GM21515 (cell line): ENCODE results near the gene ALDH1A3.
A peak's percentile ranks its signal among the peaks of the same experiment; 100 is the strongest.

Experiments used
- ATAC-seq: cut with Tn5 transposase; IDR thresholded peaks from one replicate; pipeline ENCODE4 v1.9.1; 2021; ENCODE audit not compliant: unreplicated experiment

ALDH1A3 gene

DNA sequence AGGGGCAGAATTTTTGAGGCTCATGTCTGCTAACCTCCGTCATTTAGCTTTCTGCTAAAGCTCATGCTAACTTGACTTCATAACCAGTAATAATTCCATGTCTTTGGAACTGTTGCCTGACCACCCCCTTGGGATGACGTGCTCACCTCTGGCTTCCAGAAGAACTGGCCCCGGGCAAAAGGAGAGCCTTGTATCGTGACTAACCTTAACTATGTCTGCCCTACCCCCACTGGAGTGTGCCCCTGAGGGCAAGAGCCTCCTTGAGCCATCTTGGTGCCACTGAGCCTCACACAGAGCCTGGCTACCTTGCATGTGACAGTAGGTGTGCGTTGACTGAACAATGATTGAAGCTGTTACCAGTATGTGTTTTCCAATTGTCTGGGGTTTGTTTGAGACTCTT, 44.3 kb downstream of the ALDH1A3 start:
- no peak for ATAC-seq

- ATAC-seq, result no peak
Observed at GRCh38 chr15:100924436-100924835, 44.8 kb downstream of the ALDH1A3 start.

DNA sequence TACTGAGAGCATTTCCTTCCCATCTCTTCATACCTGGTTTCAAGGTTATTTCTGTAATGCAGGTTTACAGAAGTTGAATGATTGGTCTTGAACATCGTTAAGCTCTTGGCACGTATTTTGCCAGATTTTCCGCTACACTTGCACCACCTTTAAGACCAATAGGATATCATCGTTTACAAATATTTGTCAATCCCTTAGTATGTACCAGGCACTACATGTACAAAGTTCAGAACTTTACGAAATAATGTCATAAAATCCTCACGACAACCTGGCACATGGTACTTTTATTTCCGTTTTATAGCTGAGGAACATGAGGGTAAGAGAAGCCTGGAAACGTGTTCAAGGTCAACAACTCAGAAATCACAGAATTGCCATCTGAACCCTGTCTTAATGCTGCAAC, 45.8 kb downstream of the ALDH1A3 start:
- ATAC-seq, result no peak

- ATAC-seq, result no peak
Observed at GRCh38 chr15:100926258-100926657, 46.6 kb downstream of the ALDH1A3 start.

DNA sequence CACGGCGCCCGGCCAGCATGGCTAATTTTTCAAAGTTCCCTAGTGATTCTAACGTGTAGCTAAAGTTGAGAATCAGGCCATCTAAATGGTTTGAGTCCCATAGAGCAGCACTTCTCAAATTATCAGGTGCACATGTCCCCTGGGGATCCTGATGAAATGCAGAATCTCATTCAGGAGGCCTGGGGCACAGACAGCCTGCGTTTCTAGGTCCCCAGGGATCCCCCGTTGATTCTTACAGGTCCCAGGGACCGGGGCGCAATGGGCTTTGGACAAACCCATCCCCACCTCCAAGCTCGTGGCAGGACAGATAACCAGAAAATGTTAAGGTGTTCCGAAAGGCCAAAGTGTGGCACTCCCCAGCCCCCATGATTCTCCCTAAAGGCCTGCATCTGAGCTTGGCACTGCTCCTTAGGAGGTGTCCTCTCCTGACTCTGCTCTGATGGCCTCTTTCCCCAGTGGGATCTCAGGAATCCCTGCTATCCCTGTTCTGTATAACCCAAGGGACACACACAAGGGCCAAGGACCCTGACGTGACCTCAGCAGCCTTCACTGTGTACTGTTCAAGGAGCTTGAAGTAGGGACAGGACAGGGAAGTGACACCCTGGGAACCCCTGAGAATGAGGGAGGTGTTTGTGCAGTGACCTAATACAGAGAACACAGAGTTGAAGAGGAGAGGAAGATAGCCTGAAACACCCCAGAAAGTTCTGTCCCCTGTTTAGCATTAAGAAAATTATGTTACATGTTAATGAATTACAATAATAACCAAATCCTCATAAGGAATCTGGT, 47.5 kb downstream of the ALDH1A3 start:
- peak; percentile 47 for ATAC-seq

DNA sequence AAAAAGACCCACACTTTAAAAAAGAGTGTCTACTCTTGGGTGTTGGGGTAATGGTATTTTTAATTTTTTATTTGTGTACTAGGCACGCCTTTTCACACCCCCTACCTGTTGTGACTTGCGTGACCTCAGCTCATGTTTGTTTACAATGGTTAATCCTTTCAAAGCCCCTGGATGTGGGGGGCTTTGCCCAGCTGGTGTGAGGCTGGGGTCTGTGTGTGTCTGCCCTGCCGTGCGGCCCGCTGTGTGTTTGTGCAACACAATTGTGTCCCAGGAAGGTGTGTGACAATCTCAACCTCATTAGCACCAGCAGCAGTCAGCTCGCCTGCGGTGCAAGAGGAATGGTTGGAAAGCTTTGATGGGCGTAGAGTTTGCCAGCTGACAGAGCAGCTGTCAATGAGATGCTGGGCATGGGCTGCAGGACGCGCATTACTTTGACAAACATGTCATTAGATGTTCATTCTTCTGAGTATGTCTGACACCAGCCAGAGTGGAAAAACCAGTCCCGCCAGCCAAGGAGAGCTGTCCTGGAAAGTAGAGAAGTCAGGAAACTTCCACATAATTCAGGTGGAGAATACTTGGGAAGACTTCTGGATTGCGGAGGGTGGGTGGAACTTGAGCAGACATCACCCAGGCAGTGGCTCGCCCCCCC, 49.1 kb downstream of the ALDH1A3 start:
- no peak for ATAC-seq

- ATAC-seq, result no peak
Observed at GRCh38 chr15:100929641-100930042, 50.0 kb downstream of the ALDH1A3 start.

DNA sequence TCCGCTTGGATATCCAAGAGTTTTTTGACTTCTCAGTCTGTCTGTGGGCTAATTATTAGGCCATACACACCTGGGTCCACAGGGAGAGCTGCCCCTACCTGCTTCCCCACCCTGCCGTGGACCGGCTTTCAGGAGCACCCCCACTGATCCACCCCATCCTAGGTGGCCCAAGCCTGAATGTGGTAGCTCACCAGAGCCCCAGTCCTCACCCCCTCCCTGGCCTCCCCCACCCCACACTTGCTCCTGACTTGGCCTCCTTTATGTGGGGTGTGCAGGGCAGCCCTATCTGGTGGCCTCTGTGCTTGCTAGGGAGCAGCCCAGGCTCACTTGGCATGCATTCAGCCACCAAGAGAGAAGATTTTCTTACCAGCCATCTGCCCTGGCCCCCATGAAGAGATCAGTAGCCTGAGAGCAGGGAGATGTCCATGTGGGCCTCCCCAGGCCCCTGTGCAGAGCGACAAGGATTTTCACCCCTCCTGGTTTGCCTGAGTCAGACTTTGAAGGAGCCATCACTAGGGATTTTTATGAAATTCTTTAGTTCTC, 50.7 kb downstream of the ALDH1A3 start:
- no peak for ATAC-seq

- ATAC-seq, result no peak
Observed at GRCh38 chr15:100931143-100931890, 51.7 kb downstream of the ALDH1A3 start.

DNA sequence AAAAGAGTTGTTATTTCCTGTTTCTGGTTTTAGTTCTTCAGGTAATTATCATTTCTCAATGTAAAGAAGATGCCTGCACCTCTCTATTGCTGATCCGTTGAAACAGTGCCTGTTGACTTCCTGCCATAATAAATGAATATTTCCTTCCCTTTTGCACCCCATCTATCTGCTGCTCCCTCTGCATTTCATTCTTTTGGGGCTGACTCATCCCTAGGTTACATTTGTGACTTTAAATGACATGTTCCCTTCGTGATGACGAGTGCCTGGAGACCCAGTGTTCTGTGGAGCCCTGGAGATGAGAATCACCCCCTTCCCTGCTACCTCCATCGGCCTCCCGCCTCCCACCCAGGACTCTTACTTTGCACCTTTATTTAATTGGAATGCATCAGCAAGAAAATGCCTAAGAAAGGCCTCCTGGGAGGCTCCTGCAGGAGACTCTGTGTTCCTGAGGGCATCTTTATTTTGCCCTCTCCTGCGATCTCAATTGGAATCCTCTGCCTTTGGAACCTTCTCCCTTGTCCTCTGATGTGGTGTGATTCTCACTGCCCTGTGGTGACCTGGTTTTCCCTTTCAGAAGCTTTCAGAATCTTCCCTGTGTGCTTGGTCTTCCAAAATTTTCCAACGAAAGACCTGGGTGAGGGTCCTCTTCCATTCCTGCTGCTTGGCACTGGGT, 53.2 kb downstream of the ALDH1A3 start:
- ATAC-seq, result no peak

DNA sequence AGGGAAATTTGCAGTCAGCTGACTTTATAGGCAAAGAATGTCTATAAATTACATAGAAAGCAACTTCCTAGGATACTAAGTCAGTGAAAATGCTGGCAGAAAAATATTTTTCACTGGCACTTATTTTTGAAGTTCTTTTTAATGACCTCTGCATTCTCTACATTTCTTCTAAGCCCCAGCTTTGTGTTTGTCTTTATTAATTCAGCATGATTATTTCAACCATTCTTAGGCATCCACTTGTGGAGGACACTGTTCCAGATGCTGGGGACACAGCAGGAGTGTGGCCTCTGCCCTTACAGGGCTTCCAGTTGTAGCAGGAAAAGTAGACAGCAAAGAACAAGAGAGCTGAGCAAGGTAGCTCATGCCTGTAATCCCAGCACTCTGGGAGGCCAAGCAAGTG, 54.5 kb downstream of the ALDH1A3 start:
- no peak for ATAC-seq

GRCh38 chr15:100934726-100935125, 55.1 kb downstream of the ALDH1A3 start:
- no peak for ATAC-seq

- no peak for ATAC-seq
Observed at GRCh38 chr15:100937171-100937570, 57.5 kb downstream of the ALDH1A3 start.

GRCh38 chr15:100939791-100940190, 60.2 kb downstream of the ALDH1A3 start:
- ATAC-seq, result no peak

DNA sequence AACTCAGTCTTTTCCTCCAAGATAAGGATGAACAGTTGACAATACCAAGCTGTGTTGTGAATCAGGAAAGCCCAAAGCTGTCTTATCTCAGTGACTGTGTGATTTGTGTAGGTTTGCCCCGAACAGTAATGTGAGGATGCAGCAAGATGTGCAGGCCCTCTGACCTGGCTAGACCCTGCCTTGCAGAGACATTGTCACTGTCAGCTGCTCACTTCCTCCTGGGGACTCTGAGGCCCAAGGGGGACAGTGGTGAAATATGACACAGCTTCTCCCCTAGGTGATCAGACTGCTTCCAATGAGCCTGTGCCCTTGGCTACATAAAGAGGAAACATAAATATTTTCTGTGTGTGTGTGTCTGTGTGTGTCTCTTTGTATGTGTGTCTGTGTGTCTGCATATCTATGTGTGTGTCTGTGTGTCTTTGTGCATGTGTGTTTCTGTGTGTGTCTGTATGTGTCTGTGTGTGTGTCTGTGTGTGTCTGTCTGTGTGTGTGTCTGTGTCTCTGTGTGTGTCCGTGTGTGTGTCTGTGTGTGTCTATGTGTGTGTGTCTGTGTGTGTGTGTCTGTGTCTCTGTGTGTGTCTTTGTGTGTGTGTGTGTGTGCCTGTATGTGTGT, 61.2 kb downstream of the ALDH1A3 start:
- peak; percentile 74 for ATAC-seq

DNA sequence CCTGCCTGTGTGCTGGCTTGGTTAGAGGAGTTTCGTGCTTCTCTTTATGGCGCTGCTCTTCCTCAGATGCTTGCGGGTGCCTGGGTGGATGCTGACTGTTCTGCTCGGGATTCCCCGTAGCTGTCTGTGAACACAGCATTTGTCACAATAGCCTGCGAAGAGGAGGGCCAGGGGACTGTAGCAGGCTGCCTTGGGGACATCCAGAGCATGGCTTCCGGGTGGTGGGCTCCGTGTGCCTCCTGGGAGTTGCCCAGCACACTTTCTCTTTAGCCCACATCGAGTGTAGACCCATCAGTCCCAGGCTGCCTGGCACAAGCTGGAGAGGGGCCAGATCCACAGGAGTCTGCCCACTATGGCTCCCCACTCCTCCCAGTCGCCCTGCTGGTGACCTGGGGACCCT, 61.9 kb downstream of the ALDH1A3 start:
- peak; percentile 53 for ATAC-seq

DNA sequence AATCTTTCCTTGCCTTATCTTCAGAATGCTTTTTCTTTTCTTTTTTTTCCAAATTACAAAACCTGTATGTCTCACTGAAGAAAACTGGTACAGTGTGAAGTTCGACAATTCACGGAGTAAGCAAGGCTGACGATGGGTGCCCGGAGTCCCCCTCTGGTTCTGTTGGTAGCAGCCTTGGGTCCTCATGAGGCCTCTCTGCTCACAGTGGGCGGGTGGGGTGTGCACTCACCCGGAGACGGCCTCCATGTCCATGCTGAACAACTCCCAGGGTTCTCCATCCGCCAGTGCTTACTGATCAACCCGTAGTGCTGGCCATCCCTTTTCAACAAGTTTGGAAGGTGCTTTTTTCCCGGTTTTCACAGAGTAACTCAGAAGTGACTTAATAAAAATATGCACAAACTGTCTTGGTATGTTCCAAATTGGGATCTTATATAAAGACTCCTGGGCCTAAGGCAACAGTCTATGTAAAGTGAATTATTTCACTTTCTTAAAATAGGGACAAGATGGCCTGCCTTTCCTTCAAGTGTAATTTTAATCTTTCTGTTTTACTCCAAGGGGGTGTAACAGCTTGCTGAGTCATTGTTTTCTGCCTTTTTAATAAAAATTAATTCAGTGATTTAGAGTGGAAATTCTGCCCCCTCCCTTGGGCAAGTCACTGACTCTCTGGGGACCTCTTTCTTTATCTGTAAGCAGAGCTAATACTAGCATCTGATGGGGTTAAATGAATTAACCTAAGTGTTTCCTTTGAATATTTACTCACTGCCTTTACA, 63.2 kb downstream of the ALDH1A3 start:
- ATAC-seq, result no peak

DNA sequence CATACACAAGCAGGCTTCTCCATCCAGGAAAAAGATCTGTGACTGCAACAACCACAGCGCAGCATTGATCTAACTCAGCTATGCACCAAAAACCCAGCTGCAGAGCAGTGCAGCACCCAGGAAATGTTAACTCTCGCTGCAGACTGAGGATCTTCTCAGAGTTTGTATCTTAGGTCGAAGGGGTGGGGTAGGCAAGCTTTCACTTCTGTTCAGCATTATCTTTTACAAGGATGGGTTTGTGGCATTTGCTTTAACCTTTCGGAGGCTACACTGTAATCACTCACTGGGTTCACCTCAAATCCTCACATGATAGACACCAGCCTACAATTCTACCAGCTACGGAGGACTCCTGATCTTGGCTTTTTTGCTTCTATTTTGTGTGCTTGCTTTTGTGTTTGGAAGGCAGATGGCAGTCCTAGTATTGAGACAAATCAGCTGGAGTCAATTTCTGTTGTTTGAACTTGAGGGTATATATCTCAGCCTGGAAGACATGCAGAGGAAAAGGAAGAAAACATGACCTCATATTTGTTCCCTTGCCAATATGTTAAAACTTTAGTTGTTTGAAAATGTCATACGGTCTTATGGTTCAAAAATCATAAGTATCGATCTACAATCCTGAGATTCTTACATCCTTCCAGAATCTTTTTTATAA, 64.7 kb downstream of the ALDH1A3 start:
- ATAC-seq, result no peak

- ATAC-seq, result no peak
Observed at GRCh38 chr15:100944986-100945385, 65.4 kb downstream of the ALDH1A3 start.
